GM18520 (cell line): ENCODE measurements around the gene CTCFL.
"Not testable (repeated sequence)": the region's sequence is repeated elsewhere in the genome, so short reads cannot be mapped to it uniquely, and the experiment has no call there.

Experiments used
- ATAC-seq: cut with Tn5 transposase; IDR thresholded peaks from one replicate; pipeline ENCODE4 v1.9.1; 2021; ENCODE audit not compliant: unreplicated experiment

Gene CTCFL

GRCh38 chr20:57511709-57512108 is 13.2 kb downstream of the CTCFL start:
- ATAC-seq, result not testable (repeated sequence)

- no peak for ATAC-seq
Measured at GRCh38 chr20:57509665-57510237, 15.2 kb downstream of the CTCFL start.

GRCh38 chr20:57508831-57509230 is 16.1 kb downstream of the CTCFL start:
- ATAC-seq, result no peak

GRCh38 chr20:57508381-57508780 is 16.6 kb downstream of the CTCFL start:
- ATAC-seq, result no peak

- no peak for ATAC-seq
Measured at GRCh38 chr20:57507477-57507876, 17.5 kb downstream of the CTCFL start.

GRCh38 chr20:57505979-57506378 is 19.0 kb downstream of the CTCFL start:
- ATAC-seq, result no peak

GRCh38 chr20:57504411-57504810 is 20.5 kb downstream of the CTCFL start:
- no peak for ATAC-seq

GRCh38 chr20:57503035-57503658 is 21.8 kb downstream of the CTCFL start:
- ATAC-seq, result no peak

- ATAC-seq, result no peak
Measured at GRCh38 chr20:57502336-57502700, 22.6 kb downstream of the CTCFL start.

GRCh38 chr20:57501461-57502335 is 23.2 kb downstream of the CTCFL start:
- ATAC-seq, result no peak

GRCh38 chr20:57500962-57501361 is 24.0 kb downstream of the CTCFL start:
- no peak for ATAC-seq

GRCh38 chr20:57500235-57500634 is 24.7 kb downstream of the CTCFL start:
- ATAC-seq, result no peak

GRCh38 chr20:57499676-57500075 is 25.3 kb downstream of the CTCFL start:
- no peak for ATAC-seq

GRCh38 chr20:57498425-57499400 is 26.2 kb downstream of the CTCFL start:
- no peak for ATAC-seq

- no peak for ATAC-seq
Measured at GRCh38 chr20:57496592-57496991, 28.3 kb downstream of the CTCFL start.

- no peak for ATAC-seq
Measured at GRCh38 chr20:57495978-57496377, 29.0 kb downstream of the CTCFL start.

GRCh38 chr20:57493091-57493615 is 31.8 kb downstream of the CTCFL start:
- ATAC-seq, result no peak

- no peak for ATAC-seq
Measured at GRCh38 chr20:57491373-57491772, 33.6 kb downstream of the CTCFL start.

GRCh38 chr20:57488277-57488676 is 36.7 kb downstream of the CTCFL start:
- not testable (repeated sequence) for ATAC-seq

- no peak for ATAC-seq
Measured at GRCh38 chr20:57485770-57486169, 39.2 kb downstream of the CTCFL start.

- ATAC-seq, result no peak
Measured at GRCh38 chr20:57484772-57485171, 40.2 kb downstream of the CTCFL start.
